Stimulated activated CD8-positive, alpha-beta memory T cell treated with anti-CD3 and anti-CD28 coated beads, Interleukin-4, amount 100 ng/mL, for 24 hours (primary cell): ENCODE data around the gene EML4.

Source experiments
- DNase-seq: peaks from one replicate; pipeline ENCODE4 v3.0.0-alpha.2; 2020; ENCODE audit warnings: low read depth

The EML4 gene

DNA sequence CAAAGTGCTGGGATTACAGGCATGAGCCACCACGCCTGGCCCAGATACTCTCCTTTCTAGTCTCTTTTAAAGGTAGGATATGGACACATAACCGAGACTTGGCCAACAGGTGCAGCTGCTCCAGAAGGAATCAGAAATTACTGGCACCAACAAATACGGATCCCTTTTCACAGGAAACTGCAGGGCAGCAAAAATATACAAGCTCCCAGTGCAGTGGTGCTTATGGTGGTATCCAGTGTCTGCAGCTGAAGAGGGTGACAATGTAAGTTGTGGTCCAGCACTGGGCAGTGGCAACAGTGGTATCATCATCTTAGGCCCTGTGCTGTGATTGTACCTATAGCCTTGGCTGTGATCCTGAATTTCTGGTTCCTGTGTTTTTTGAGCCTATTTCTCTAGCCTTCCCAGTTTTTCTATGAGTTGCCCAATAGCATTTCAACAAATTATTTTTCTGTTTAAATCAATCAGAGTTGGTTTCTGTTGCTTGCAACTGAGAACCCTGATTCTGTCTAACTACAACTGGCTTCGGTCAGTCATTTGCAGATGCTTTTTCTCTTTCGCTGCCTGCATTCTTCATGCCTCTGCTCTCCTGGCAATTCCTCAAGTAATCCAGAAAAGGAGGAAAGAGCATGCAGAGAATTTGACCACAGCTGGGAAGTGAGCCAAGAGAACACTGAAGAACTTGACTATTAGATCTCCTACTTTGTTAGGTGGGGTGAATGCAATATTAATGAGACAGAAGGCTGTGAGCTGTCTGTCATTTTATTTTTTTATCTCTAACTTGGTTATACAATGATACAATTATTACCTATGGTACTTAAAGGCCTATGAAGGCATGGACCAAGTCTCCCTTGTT is 30.8 kb upstream of the EML4 start:
- DNase-seq = no peak

DNA sequence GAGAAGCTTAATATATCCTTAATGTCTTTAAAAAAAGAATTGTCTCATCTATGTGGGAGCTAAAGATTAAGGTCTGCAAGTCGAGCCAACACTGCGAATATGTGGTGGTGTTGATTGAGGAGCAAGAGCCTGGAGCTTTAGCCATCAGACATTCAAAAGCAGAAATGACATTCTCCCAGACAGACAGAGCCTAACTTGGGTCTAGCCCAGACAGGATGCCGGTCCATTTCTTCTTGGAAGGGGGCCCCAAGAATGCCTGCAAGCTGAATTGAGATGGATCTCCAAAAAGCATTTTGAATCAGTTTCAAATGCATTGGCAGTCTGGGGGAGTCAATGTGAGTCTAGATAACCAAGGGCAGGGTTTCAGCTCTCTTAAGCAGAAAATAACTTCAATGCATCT is 30.1 kb upstream of the EML4 start:
- no peak for DNase-seq

DNA sequence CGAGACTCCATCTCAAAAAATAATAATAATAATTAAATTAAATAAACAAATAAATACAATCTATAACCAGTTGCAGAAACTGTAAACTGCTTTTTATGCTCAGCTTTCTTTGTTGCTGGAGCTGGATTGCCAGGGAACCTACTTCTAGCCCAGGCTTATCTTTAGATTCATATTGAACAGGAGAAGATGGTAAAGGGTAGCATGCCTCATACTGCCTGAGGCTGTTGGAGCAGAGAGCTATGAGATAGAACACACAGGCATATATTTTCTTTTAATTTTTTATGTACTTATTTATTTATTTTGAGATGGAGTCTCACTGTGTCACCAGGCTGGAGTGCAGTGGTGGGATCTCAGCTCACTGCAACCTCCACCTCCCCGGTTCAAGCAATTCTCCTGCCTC is 28.7 kb upstream of the EML4 start:
- no peak for DNase-seq

DNA sequence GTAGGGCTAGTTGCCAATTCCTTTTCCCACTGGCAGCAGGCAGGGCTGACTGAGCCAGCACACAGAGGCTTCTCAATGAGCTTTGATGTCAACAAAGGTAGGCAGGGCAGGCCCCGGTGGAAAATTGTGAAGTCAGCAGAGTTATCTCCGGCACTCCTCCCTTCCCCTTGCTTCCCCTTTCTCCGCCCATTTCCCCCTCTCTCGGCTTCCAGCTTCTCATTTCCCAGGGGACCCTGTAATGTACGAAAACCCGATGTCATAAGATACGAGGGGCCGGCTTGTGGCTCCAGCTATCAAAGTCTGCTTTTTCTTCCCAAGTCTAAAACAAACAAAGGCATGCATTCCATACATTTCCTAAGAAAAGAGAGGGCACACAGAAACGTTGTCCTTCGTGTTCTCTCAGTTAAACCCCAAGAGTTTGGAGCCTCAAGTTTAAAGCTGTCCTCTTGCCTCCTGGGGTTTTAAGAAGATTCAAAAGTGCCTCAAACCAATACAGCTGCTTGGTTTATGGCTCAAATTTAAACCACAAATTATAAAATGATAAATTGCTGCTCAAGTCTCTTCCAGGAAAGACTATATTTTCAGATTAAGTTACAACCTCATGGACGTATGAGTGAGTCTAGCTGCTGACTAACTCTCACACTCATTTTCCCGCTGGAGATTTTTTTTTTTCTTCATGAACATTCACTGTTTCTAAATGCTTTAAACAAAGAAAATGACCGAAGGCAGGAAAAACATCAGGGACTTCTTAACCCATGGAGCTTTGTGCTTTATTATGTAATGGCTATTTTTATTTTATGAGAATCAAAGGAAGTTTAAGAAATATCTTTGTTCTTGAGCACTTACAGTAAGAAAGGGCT is 27.2 kb upstream of the EML4 start:
- no peak for DNase-seq

DNA sequence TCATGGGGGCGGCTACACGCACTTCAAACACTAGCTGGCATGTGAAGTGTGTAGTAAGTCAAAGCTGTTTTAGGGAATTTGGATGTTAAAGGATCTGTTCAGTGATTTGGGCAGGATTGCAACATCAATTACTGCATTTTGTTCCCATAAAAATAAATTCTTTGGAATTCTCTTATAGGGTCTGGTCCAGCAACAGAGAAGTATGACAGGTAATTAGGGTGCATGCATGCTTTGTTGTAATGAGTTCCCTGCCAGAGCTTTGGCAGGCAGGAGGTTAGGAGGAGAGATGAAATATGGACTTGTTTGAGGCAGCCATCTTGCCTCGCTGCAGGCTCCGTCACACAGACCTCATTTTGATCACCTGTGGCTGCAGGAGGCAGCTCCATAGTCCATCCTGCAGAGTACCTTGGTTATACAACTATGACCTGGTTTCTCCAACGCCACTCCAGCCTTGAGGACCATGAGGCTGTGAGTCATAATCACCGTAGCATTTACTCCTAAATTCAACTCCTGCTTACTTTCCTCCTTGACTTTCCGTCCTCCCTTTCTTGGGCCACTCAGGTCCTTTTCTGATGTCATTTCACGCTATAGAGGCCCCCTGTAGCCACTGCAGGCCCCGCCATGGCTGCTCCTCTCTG is 26.5 kb upstream of the EML4 start:
- DNase-seq = no peak

DNA sequence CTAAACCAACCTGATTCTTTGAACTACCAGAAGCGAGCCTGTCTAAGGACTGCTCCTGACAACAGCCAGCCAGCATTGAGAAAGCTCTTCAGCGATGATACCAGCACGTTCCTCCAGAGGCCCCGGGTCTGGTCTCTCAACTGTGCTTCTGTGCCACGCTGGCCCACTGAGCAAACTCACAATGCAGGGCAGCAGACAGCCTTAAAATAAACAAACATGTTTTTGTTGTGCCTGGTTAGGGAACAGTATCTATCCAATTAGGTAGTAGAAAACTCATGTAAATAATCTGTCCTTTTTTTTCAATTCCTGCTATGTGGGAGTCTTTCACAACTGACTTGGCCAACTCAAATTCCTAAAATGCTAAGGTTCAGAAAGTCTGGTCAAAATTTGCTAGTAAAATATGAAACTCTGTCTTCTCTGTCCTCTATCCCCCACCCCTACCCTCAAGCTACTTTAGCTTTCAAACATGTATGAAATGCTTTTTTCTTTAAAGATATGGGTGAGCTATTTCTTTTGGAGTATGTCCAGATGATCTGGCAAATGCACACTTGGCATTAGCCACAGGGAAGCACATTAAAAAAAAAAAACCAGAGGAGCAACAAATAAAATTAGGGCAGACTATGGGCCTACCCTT is 21.4 kb upstream of the EML4 start:
- no peak for DNase-seq

DNA sequence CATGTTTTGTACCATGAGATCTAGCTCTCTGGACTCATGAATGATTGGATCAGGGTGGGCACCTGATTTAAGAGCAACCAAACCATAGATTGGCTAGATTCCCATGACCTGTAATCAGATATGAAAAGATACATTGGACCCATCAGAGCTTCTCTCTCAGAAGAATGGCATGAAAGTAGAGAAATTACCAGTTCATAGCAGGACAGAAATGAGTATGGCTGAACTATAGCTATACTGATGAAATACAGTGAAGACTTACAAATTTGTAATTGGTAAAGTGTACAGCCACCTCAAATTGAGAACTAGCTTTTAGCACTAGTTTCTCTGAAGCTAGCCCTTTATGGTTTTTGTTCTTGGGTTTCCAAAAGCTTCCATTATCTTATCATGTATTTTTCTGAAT is 19.0 kb upstream of the EML4 start:
- no peak for DNase-seq

DNA sequence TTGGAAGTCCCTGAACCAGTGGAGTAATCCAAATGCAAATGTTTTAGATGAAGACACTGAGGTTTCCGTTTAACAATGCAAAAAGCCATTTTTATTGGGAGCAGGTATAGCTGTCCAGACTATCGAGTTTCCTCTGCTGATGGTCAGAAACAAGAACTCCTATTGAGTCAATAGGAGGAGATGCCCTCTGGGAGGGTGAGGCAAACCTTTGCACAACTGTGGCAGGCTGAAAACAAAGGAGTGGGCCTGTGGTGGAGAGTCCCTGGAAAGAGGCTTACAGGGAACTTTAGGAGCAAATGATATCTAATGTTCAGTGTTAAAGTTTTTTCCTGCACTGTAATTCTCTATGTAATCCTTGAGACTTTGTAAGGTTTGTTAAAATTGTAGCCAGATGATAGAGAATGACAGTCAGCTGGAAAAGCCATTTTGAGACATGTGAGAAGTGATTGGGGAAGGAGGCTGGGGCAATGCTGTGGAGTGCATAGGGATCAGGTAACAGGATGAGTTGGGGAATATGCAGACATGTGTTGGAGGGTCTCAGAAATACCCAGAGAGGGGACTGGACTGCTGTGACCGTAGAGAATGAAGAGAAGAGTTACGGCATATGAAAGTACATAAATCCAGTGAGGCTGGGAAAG is 15.1 kb upstream of the EML4 start:
- no peak for DNase-seq

DNA sequence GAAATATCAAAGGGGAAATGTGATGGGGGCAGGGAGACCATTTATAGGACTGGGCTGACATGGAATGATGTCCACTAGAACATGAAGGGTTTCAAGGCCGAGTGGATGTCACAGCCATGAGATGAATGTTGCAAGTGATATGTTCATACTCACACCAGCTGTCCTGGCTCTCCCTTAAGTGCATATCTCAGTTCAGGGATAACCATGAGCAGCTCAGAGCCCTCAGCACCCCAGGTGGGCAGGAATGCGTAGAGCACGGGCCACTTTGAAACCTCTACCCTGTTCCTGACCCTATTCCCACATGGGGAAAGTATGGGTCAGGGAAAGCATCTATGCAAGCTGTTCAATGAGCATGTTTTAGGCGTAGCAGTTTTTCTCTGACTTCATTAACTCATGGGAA is 12.4 kb upstream of the EML4 start:
- DNase-seq = no peak

DNA sequence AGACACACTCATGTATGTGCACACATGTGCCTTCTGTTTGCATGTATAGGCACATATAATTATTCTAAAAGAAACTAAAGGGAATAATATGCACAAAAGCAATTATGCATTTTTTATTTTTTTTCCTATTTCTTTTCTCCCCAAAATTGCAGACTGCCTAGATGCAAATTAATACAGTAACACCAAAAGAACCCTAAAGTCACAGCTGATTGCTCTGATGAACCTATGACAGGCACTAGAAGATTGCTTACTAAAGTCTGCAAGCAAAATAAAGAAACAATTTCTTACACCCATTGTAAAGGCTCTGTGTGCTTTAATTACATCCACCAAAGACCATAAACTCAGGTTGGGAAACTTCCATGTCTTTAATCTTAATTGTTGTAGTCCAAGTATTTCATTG is 7.7 kb upstream of the EML4 start:
- DNase-seq = no peak

DNA sequence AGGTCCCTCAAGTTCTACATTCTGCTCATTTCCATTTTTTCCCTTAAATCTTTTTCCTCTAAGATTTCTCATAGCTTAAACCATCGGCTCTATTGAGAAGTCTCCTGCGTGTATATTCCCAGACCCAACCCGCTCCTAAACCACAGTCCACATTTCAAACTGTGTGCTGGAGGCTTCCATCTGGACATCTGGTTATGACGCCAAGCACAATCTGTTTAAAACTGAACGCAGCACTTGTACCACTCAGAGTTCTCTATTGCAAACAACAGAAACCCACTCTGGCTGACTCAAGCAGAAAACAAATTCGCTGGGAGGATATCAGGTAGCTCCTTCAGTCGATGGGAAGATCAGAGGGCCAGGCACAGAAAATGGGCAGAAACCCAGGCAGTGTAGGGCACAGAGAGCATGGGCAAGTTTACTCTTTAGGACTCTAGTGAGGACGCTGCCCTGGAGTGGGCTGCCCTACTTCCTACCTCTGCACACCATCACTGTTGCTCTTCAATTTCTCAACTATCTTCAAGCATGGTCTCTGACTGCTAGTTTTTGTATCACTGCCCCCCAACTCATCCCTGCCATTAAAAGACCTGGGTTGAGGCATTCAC is 5.6 kb upstream of the EML4 start:
- no peak for DNase-seq

DNA sequence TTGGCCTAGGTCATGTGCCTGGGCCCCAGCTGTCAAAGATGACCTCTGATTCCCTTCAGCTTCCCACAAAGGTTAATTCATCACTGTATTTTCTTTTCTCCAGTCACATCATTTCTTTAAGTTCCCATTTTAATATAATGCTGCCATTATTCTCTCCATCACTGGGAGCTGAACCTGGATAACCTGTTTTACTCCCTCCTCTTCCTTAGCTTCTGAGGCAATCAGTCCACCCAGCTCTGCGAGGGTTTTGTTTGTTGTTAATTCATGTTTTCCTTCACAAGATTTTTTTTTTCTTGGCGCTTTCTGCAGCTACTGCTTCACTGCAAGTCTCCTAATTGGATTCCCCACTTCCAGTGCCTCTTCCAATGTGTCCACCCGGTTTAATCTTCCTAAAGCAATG is 5.1 kb upstream of the EML4 start:
- DNase-seq = no peak

DNA sequence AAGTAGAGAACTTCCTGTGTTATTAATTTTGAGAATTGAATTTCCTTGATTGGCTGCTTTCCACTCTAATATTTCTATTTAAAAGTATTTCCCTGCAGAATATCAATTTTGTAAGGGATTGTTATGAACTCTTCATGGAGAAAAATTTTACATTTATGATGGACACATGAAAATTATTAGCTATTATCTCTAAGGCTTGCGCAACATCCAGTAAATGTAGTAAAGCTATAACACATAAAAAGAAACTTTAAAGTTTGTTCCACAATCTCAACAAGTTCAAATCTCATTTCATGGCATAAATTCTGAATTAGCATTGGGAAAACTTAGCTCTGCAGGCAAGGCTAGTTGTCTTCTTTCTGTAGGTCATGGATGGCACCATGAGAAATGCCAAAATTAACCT is 4.2 kb upstream of the EML4 start:
- DNase-seq = no peak

DNA sequence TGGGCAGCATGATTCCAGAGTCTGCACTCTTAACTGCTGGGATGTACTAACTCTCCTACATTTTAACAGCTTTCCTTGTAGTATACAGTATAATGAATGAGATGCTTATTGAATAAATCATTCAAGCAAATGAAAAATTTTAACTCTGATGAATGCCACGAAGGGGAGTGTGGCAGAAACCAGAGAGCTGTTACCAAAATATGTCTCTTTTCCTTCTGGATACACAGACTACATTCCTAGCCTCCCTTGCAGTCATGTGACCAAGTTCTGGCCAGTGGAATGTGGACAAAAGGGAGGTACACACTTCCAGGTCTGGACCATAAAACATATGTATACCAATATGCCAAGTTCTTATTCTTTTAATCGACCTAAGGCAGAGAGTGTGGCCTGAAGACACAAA is 1.7 kb upstream of the EML4 start:
- DNase-seq = no peak

DNA sequence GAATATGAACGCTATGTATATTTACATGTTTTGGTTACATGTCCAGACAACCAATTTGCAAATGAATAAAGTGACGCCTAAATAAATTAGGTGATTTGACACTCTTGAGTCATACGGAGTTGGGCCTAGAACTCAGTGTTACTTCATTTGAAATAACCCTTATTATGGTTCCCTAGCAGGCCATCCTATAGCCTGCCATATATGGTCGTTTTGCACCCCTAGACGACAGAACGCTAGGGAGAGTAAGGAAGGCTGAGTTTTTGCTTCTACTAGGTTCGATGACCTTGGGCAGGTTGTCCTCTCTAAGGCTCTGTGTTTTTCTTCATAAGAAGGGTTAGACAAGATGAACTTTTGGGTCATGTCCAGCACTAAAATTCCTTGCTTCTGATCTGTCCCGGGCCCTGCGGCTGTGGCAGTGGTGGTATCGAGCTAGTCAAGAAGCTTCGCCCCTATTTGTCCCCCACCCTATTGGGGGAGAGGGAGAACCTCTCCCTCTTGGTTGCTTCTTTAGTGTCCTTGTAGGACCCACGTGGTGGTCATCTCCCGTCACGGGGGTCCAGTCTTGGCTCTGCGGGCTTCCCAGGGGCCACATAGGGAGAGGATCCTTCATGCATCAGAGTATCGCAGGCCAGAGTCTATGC is 574 bp upstream of the EML4 start:
- DNase-seq = no peak

DNA sequence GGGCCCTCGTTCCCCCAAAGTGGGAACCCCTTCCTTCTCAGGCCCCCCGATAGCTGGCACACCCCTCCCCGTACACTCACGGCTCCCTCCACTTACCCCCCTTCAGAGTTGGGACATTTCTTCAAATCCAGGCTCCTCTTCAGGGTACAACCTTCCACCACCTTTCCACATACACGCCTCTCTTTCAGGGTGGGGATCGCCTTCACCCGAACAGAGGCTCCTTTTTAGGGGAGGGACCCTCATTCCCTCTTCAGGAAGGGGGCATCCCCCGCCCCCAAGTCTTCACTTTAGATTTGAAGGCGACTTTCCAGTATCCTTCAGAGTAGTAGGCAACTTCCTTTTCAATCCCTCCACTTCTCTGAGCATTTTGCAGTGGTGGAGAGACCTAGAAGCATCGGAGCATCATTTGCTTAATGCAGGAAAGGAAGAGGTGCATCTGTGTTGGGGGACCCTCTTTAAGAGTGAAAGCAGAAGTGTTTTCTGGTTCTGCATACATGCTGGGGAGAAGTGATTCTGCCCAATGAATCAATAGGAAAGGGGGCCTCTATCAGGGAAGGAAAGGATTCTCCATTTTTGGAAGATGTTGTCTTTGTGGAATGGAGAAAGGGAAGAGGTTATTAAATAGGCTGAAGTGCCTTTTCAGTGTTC is 845 bp downstream of the EML4 start:
- no peak for DNase-seq

DNA sequence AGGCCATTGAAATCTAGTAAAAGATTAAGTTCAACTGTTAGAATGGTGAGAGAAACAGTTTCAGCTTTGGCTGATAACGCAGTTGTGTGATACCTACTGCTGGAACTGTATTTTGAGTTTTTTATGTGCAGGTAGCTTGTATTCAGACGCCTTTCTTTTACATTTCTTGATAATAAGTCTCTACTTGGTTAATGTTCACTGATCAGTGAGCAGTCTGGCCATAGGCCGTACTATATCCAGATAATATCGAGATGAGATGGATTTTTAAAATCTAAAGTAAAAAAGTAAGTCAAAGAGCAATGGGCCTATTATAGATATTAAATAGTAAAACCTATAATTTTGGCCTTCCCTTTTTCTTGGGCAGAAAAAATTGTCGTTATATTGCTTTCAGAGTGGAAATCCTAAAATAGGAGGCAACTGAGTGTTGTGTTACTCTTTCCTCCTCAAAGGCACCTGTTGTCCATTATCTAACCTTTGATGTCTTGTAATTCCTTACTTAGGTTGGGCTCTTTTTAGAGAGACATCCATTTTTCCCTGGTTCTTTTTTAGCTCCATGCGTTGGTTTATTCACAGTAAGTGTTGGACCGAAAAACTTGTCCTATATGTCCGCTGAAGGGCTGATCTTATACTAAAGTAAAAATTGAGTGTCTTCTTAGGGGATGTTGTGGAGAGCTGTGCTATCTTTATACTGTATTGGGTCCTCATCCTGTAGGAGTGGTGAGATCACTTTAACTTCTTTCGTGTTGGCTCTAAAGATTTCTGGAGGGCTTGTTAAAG is 1.7 kb downstream of the EML4 start:
- DNase-seq = no peak

DNA sequence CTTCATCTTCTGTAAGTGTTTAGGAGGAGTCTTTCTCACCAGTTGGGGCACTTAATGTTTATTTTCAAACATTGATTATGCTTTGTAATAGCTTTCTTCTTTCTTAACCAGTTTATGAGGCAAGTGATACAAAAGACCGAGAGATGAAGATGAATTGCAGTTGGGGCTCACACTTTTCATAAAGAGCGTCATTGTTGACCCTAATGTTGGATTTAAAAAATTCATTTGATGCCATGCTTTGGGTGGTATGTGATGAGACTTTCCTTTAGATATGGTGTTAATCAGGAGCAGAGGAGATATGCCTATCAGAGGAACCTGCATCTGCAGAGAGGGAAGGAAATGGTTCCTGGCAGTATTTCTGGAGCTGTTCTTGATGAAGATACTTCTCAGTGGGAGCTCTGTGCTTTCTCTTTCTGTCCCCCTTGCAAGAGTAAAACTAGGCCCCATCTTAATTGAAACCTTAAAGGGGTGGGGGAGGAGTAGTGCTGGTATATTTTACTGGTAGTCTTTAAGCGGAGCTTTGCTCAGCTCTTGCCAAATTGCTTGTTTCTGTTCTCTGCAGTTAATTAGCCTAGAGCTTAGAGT is 2.3 kb downstream of the EML4 start:
- no peak for DNase-seq

DNA sequence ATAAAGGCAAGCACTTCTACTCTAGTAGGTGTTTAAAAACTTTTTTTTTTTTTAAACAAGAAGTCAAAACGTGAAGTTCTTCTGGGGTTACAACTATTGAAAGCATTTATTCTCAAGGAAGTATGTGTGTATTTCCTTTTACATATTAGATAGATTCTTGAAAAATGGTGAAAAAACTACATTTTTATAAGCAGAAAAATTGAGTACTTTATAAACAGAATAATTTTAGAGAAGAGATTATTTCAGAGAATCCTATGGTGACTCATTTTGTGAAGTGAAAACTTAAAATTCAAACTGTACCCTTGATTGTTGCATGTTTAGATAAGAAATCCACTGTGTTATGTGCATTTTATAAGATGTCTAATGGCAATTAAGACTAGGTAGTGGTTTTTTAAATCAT is 2.9 kb downstream of the EML4 start:
- no peak for DNase-seq
